Tibial nerve (tissue), 4 donors: ENCODE measurements around the gene PACSIN3. TPM values are rescaled to one million over a fixed set of nuclear protein-coding genes. Genes with fewer than 3 reads are reported as not detected.

Experiments used
- DNase-seq, 2 donors: peaks; one replicate each; pipeline ENCODE4 v3.0.0-alpha.2; 2019; ENCODE audit warnings: low spot score in 2 of 2
- H3K27ac ChIP-seq, 4 donors: fragments of 200-600 bp; sonication (generic) in 3 of 4; one replicate each; pipeline ENCODE4 v1.5.1; 2017 to 2019; ENCODE audit warnings: mild to moderate bottlenecking in 1 of 4
- H3K27me3 ChIP-seq, 2 donors: fragments of 200-600 bp; sonication (generic) in 1 of 2; one replicate each; pipeline versions ENCODE4 v1.5.1 to v1.6.0; 2017 to 2019
- H3K36me3 ChIP-seq, 3 donors: fragments of 200-600 bp; sonication (generic); one replicate each; pipeline ENCODE4 v1.5.1; 2018 to 2019
- H3K4me1 ChIP-seq, 4 donors: fragments of 200-600 bp; sonication (generic) in 3 of 4; one replicate each; pipeline ENCODE4 v1.5.1; 2017 to 2019
- H3K4me3 ChIP-seq, 4 donors: fragments of 200-600 bp; sonication (generic) in 3 of 4; one replicate each; pipeline ENCODE4 v1.5.1; 2017 to 2019; ENCODE audit warnings: mild to moderate bottlenecking in 1 of 4, moderate library complexity in 1 of 4
- H3K9me3 ChIP-seq, 4 donors: fragments of 200-600 bp; sonication (generic) in 3 of 4; one replicate each; pipeline ENCODE4 v1.5.1; 2017 to 2019
- CTCF ChIP-seq, 5 experiments: fragments of 200-600 bp in 3 of 5; fragments of 450-650 bp in 2 of 5; sonication (generic) in 3 of 5; IDR thresholded peaks; one replicate each; pipeline ENCODE4 v1.5.1; 2016 to 2019; ENCODE audit warnings: antibody characterized with exemption in 5 of 5, mild to moderate bottlenecking in 3 of 5, moderate library complexity in 2 of 5
- EP300 ChIP-seq, 2 donors: sonication (generic); formaldehyde crosslinking; IDR thresholded peaks; one replicate each; pipeline ENCODE4 v1.6.1; 2017; ENCODE audit warnings: antibody characterized with exemption in 2 of 2, mild to moderate bottlenecking in 1 of 2
- POLR2A ChIP-seq, 2 donors: fragments of 450-650 bp; IDR thresholded peaks; one replicate each; pipeline ENCODE4 v1.6.1; 2017; ENCODE audit warnings: antibody characterized with exemption in 2 of 2, mild to moderate bottlenecking in 2 of 2, moderate library complexity in 2 of 2
- WGBS, 2 donors: methylation state at CpG; one replicate each; pipeline ENCODE4 v1.1.5; 2018; 5-methylcytosine and 5-hydroxymethylcytosine counted together
- total RNA-seq, 4 donors: library from RNA; depleted of rRNA; stranded (reverse); fragments of >200 nt; gene quantifications; one replicate each; pipeline ENCODE4 v1.1.0, GENCODE V29; 2016

PACSIN3 gene
- total RNA-seq, 4 donors from 2014 or later = 44.8 to 69.0 (median 61.6) TPM

- Histone ChIP-seq H3K4me1 (peaks cover 3 to 71% (median 29%) of the 10 kb centered on the region in 4 donors), H3K4me3 (no peak overlapping the region), H3K36me3 (peaks cover 0 to 51% (median 0%) of the 10 kb centered on the region in 3 donors), H3K27me3 (no peaks in the 10 kb centered on the region), H3K27ac (peak overlapping the region in 2 of 4 donors; percentile 98), H3K9me3 (no peaks in the 10 kb centered on the region)
- no peak for DNase-seq
- WGBS, 2 donors = 71 to 88% methylated on average over 1 of the region's 1 CpG
- no peak for TF ChIP-seq EP300 (IDR thresholded peaks at IDR 0.05)
- TF ChIP-seq CTCF (IDR thresholded peaks at IDR 0.05) = peak in 4 of 5 experiments; percentile 12 to 38 (median 26)
- TF ChIP-seq POLR2A (IDR thresholded peaks at IDR 0.05) = no peak
Measured at GRCh38 chr11:47179655-47179991, 6.6 kb downstream of the PACSIN3 start.

DNA sequence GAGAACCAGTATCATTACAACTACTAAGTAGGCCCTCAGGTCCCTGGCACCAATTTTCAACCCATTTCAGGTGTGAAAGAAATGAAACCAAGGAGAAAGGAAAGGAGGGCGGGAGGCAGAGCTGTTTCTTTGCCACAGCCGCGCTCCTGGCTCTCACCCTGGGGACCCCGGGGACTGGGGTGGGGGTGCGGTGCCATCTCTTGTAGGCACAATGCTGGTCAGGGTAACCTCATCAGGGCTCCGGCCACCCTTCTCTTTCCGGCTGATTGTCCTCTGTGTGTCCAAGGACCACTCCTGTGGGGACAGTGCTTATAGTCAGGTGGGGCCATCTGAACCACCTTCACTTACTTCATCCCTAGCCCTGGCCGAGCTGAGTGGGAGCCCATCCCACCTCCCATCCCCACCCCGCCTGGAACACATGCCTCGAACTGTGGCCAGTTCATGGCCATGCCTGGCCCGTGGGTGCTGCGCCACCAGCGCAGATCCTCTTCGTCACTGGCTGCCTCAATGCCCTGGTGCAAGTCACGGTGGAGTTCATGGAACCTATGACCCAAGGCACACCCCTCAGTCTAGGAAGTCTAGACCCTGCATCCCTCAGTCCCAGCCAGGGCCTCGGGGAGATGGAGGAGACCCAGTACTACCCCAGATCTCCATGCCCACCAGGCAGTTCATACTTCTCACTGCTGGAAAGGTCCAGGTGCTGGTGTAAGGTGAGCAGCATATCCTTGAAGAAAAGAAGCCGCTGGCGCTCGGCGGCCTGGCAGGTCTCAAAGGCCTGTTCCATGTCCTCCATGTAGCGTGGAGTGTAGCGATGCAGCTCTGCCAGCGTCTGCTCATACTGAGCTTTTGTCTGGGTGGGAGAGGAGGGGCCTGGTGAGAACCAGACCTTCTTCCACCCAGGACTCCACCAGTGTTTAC lies 7.2 kb downstream of the PACSIN3 start:
- Histone ChIP-seq H3K27me3 (no peaks in the 10 kb centered on the region), H3K36me3 (peaks cover 0 to 53% (median 0%) of the 10 kb centered on the region in 3 donors), H3K4me3 (no peak overlapping the region), H3K27ac (peak overlapping the region in 3 of 4 donors; percentile 98 to 100 (median 98)), H3K4me1 (peaks cover 3 to 69% (median 23%) of the 10 kb centered on the region in 4 donors), H3K9me3 (no peaks in the 10 kb centered on the region)
- WGBS, 2 donors = 88 to 91% methylated on average over 22 to 23 of the region's 23 CpGs
- no peak for DNase-seq
- no peak for TF ChIP-seq CTCF (IDR thresholded peaks at IDR 0.05)

DNA sequence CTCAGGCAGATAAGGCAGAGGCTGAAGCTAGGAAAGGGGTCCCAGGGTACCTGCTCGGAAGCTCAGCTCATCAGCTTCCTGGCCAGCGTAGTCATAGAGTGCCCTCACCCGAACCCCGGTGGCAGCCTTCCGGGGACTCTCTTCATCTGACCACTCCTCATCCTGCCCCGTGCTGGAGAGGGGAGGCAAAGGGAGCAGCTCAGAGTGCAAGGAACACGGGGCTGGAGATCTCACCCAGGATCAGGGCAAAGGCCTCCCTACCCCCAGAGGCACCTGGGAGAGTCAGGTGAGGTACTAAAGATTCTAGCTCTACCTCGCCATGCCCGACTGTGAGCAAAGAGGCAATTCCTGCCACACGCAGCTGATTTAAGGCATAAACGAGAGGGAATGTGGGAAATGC lies 7.9 kb downstream of the PACSIN3 start:
- peaks cover 0 to 57% (median 0%) of the 10 kb centered on the region in 3 donors for H3K36me3 ChIP-seq
- peaks cover 3 to 69% (median 20%) of the 10 kb centered on the region in 4 donors for H3K4me1 ChIP-seq
- peak overlapping the region; percentile 97 to 100 (median 98) for H3K27ac ChIP-seq

GRCh38 chr11:47177846-47178245 lies 8.4 kb downstream of the PACSIN3 start:
- peaks cover 0 to 58% (median 0%) of the 10 kb centered on the region in 3 donors for H3K36me3 ChIP-seq
- TF ChIP-seq EP300 (IDR thresholded peaks at IDR 0.05) = no peak
- H3K9me3 ChIP-seq = no peaks in the 10 kb centered on the region
- peak overlapping the region; percentile 97 to 100 (median 98) for H3K27ac ChIP-seq
- WGBS, 2 donors = 17 to 20% methylated on average over 5 to 6 of the region's 6 CpGs
- H3K4me1 ChIP-seq = peaks cover 3 to 69% (median 21%) of the 10 kb centered on the region in 4 donors
- H3K4me3 ChIP-seq = peak overlapping the region in 2 of 4 donors; percentile 47 to 98
- no peak for DNase-seq
- H3K27me3 ChIP-seq = no peaks in the 10 kb centered on the region

More for the DNA sequence above, 7.9 kb downstream of the PACSIN3 start:
- no peak for DNase-seq
- no peaks in the 10 kb centered on the region for H3K9me3 ChIP-seq
- no peaks in the 10 kb centered on the region for H3K27me3 ChIP-seq
- no peak overlapping the region for H3K4me3 ChIP-seq
- TF ChIP-seq EP300 (IDR thresholded peaks at IDR 0.05) = no peak
- TF ChIP-seq CTCF (IDR thresholded peaks at IDR 0.05) = no peak
- TF ChIP-seq POLR2A (IDR thresholded peaks at IDR 0.05) = no peak
- WGBS, 2 donors = 80 to 85% methylated on average over 7 to 11 of the region's 11 CpGs

DNA sequence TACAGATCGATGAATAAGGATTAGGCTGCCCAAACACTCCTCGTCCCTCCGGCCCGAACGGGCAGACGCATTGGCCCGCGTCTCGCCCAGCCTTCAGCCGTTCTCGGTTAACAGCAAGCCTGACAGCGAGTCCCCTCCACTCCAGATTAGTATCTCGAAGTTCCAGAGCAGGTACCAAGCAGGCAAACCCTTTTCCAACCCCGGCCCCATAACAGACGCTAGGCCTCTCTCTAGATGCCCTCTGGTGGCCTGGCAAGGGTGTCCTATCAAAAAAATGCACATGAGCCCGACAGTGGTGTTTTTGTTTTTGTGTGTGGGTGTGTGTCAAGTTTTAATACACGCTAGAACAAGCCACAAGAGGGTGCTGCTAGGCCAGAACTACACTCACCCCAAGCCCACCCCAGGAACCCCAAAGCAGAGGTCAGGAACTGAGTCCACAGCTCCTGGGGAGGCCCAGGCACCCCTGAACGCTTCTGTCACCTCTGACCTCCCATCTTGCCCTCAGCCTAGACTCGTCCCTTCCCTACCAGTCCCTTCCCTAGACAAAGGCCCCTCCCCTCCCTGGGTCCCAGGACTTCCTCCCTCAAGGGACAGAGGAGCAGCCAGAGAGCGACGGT lies 8.9 kb downstream of the PACSIN3 start:
- Histone ChIP-seq H3K9me3 (no peaks in the 10 kb centered on the region), H3K27ac (peak overlapping the region; percentile 97 to 100 (median 98)), H3K36me3 (peaks cover 0 to 59% (median 3%) of the 10 kb centered on the region in 3 donors), H3K4me1 (peaks cover 3 to 69% (median 21%) of the 10 kb centered on the region in 4 donors), H3K4me3 (peak overlapping the region; percentile 47 to 98 (median 88)), H3K27me3 (no peaks in the 10 kb centered on the region)
- DNase-seq = peak; percentile 48 to 76
- no peak for TF ChIP-seq POLR2A (IDR thresholded peaks at IDR 0.05)
- peak; percentile 52 to 93 (median 80) for TF ChIP-seq CTCF (IDR thresholded peaks at IDR 0.05)
- TF ChIP-seq EP300 (IDR thresholded peaks at IDR 0.05) = peak; percentile 2 to 33
- WGBS, 2 donors = 0 to 3% methylated on average over 17 to 20 of the region's 21 CpGs
